ENCODE data around the gene TMED7. TPM values are rescaled to one million over a fixed set of nuclear protein-coding genes. Genes with fewer than 3 reads are reported as not detected.

Gene TMED7
- total and polyA plus RNA-seq, 2 of the 13 experiments (the other 11 are each of a cell fraction or from before 2014, with no cell fraction given), result 58.0 to 113 TPM

GRCh38 chr5:115583474-115583873 is 42.4 kb downstream of the TMED7 start (continued):
- TF ChIP-seq ZBTB34 (CRISPR knock-in tag; IDR thresholded peaks at IDR 0.05) (no peak), ZNF766 (CRISPR knock-in tag; IDR thresholded peaks at IDR 0.05; ENCODE audit: borderline replicate concordance) (no peak)

GRCh38 chr5:115580941-115581340 is 44.9 kb downstream of the TMED7 start:
- Histone ChIP-seq H3K79me2 (ENCODE audit: insufficient read depth, low read length) (no peaks in the 10 kb centered on the region), H2AFZ (ENCODE audit: low read length) (no peak overlapping the region), H3K9ac (ENCODE audit: insufficient read depth, low read depth, low read length) (no peak overlapping the region), H3K9me3 (ENCODE audit: low read length) (no peaks in the 10 kb centered on the region), H3K4me1 (ENCODE audit: insufficient read depth, low read length) (no peaks in the 10 kb centered on the region), H3K4me3 (replicated peaks in 1 of 3; ENCODE audit: insufficient read depth in 1 of 3, low read depth in 2 of 3, low read length in 3 of 3) (no peak overlapping the region), H3K4me2 (ENCODE audit: low read depth, low read length) (no peak overlapping the region), H3K27me3 (ENCODE audit: control insufficient read depth in 1 of 2, insufficient read depth in 2 of 2, low read length in 2 of 2) (no peaks in the 10 kb centered on the region), H4K20me1 (ENCODE audit: insufficient read depth, low read length) (no peaks in the 10 kb centered on the region), H3K36me3 (replicated peaks in 1 of 2; ENCODE audit: control insufficient read depth in 1 of 2, insufficient read depth in 2 of 2, low read length in 2 of 2) (no peaks in the 10 kb centered on the region), H3K27ac (ENCODE audit: extremely low read length, insufficient read depth, low read length) (no peak overlapping the region)
- no peak for FAIRE-seq
- BruUV-seq (replicated peaks), result no TSS peak
- no peak for DNase-seq (ENCODE audit: low spot score)
- ChIA-PET CTCF (ENCODE audit: low intra/inter-chr PET ratio, low total read pairs) (no interaction called here), POLR2A (no interaction called here)
- in situ Hi-C loops (cut with HindIII; ENCODE audit: extremely low pct_ligation_motif_present, low pct_unique_long_range_greater_than_20kb) (no loop called here), intact Hi-C loops (cut with micrococcal nuclease; ENCODE audit: unreplicated experiment) (no loop called here)
- TF ChIP-seq MAFK (conservative IDR thresholded peaks at IDR 0.05 in 1 of 2, IDR thresholded peaks at IDR 0.05 in 1 of 2; ENCODE audit: low read length in 2 of 2), result peak in 1 of 2 experiments; percentile 30; a peak in 1 of 4 replicates
- TF ChIP-seq ZBED4 (CRISPR knock-in tag; IDR thresholded peaks at IDR 0.05; ENCODE audit: borderline replicate concordance), result no peak
- no peak for TF ChIP-seq ATF2 (CRISPR knock-in tag; IDR thresholded peaks at IDR 0.05)
- no peak for TF ChIP-seq KDM2A (CRISPR knock-in tag; IDR thresholded peaks at IDR 0.05; ENCODE audit: borderline replicate concordance, low read depth)
- TF ChIP-seq AKAP8 (CRISPR knock-in tag; IDR thresholded peaks at IDR 0.05), result no peak
- TF ChIP-seq ZBTB46 (CRISPR knock-in tag; IDR thresholded peaks at IDR 0.05; ENCODE audit: borderline replicate concordance), result no peak
- TF ChIP-seq ZNF225 (CRISPR knock-in tag; IDR thresholded peaks at IDR 0.05), result no peak
- no peak for TF ChIP-seq ZNF891 (CRISPR knock-in tag; IDR thresholded peaks at IDR 0.05)
- TF ChIP-seq ZNF772 (CRISPR knock-in tag; IDR thresholded peaks at IDR 0.05), result no peak
- no peak for ATAC-seq
- WGBS (ENCODE audit: low lambda C conversion rate), result 32% methylated on average over 2 of the region's 2 CpGs

All from HepG2 (cell line).